GM19043 (cell line): ENCODE results near the gene RMND5B.

Experiments
- ATAC-seq: cut with Tn5 transposase; IDR thresholded peaks from one replicate; pipeline ENCODE4 v1.9.1; 2021; ENCODE audit warnings: low read depth; ENCODE audit not compliant: unreplicated experiment

The RMND5B gene

DNA sequence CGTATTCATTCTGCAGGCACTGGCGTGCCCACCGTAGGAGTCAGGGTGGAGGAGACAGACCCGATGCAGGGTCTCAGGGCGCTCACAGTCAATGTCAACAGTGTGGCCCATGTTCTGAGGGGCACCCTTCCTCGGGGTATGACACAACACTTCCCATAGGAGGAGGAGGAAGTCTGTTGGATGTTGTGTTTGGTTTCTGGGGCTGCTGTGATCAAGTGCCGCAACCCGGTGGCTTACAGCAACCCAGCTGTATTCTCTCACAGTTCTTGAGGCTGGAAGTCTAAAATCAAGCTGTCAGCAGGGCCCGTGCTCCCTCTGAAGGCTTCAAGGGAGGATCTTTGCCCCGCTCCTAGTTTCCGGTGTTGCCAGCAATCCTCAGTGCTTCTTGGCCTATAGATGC, 67.9 kb downstream of the RMND5B start:
- ATAC-seq: no peak

DNA sequence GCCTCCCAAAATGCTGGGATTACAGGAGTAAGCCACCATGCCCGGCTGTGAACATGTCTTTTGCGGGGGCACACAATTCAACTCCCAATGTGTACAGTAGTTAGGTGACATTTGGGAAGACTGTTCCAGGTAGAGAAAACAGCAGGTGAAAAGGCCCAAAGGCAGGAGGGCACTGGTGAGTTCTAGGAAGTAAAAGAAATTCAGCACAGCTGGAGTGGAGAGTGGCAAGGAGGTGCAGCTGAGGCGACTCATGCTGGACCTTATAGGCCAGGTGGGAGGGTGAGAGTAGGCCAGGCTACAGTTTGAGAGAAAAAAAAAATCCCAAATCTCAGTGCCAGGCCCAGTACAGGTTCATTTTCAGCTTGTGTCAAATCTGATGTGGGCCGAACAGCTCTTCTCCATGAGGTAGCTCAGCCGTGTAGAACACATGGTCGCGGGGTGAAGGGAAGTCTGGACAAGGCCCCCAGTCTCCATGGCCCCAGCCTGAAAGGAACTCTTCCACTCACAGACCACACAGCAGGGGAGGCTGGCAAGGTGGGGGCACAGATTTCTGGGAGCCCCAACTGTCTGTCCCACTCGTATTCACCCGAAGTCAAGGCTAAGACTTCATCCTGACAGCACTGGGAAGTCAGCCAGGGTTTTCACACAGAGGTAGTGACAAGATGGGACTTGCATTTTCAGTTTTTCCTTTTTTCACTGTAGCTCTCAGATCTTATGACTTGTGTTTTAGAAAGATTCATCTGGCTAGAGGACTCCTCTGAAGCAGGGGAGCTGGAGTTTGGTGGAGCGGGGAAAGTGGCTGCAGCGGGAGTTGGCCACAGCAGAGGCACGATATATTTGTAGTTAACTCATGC, 69.0 kb downstream of the RMND5B start:
- no peak for ATAC-seq
